ENCODE data around the gene QRICH2.
"Not testable (repeated sequence)": the region's sequence is repeated elsewhere in the genome, so short reads cannot be mapped to it uniquely, and the experiment has no call there.

QRICH2 gene

GRCh38 chr17:76333673-76334505 lies 25.8 kb upstream of the QRICH2 start:
- DNase-seq (ENCODE audit: insufficient read length, low spot score) (no peak), FAIRE-seq (no peak)

GRCh38 chr17:76331083-76331482 lies 23.0 kb upstream of the QRICH2 start:
- DNase-seq (ENCODE audit: insufficient read length, low spot score): no peak
- no peak for FAIRE-seq

GRCh38 chr17:76329664-76330063 lies 21.6 kb upstream of the QRICH2 start:
- DNase-seq (ENCODE audit: insufficient read length, low spot score) (no peak), FAIRE-seq (no peak)

- DNase-seq (ENCODE audit: insufficient read length, low spot score) (no peak), FAIRE-seq (no peak)
These were observed 19.6 kb upstream of the QRICH2 start for GRCh38 chr17:76327696-76328095.

GRCh38 chr17:76326306-76326705 lies 18.2 kb upstream of the QRICH2 start:
- DNase-seq (ENCODE audit: insufficient read length, low spot score) (no peak), FAIRE-seq (no peak)

- DNase-seq (ENCODE audit: insufficient read length, low spot score) (no peak), FAIRE-seq (no peak)
These were observed 10.5 kb upstream of the QRICH2 start for GRCh38 chr17:76318586-76318985.

- FAIRE-seq: no peak
- DNase-seq (ENCODE audit: insufficient read length, low spot score): no peak
These were observed 9.5 kb upstream of the QRICH2 start for GRCh38 chr17:76317535-76317934.

GRCh38 chr17:76314392-76315227 lies 6.5 kb upstream of the QRICH2 start:
- DNase-seq (ENCODE audit: insufficient read length, low spot score): no peak
- FAIRE-seq: no peak

- DNase-seq (ENCODE audit: insufficient read length, low spot score) (no peak), FAIRE-seq (no peak)
These were observed 4.7 kb upstream of the QRICH2 start for GRCh38 chr17:76312735-76313134.

GRCh38 chr17:76309461-76309860 lies 1.4 kb upstream of the QRICH2 start:
- DNase-seq (ENCODE audit: insufficient read length, low spot score) (no peak), FAIRE-seq (no peak)

- DNase-seq (ENCODE audit: insufficient read length, low spot score): no peak
- no peak for FAIRE-seq
These were observed 644 bp downstream of the QRICH2 start for GRCh38 chr17:76307299-76307965.

- DNase-seq (ENCODE audit: insufficient read length, low spot score): not testable (repeated sequence)
These were observed 3.0 kb downstream of the QRICH2 start for GRCh38 chr17:76305135-76305454.

GRCh38 chr17:76304226-76305134 lies 3.6 kb downstream of the QRICH2 start:
- FAIRE-seq: no peak
- no peak for DNase-seq (ENCODE audit: insufficient read length, low spot score)

More at GRCh38 chr17:76305135-76305454, 3.0 kb downstream of the QRICH2 start:
- not testable (repeated sequence) for FAIRE-seq

- no peak for FAIRE-seq
These were observed 10.6 kb downstream of the QRICH2 start for GRCh38 chr17:76297436-76297835.

GRCh38 chr17:76296889-76297288 lies 11.2 kb downstream of the QRICH2 start:
- FAIRE-seq (no peak), DNase-seq (ENCODE audit: insufficient read length, low spot score) (no peak)

More at GRCh38 chr17:76297436-76297835, 10.6 kb downstream of the QRICH2 start:
- no peak for DNase-seq (ENCODE audit: insufficient read length, low spot score)

- FAIRE-seq: no peak
These were observed 11.9 kb downstream of the QRICH2 start for GRCh38 chr17:76296186-76296585.

GRCh38 chr17:76293106-76293505 lies 15.0 kb downstream of the QRICH2 start:
- DNase-seq (ENCODE audit: insufficient read length, low spot score) (no peak), FAIRE-seq (no peak)

More at GRCh38 chr17:76296186-76296585, 11.9 kb downstream of the QRICH2 start:
- no peak for DNase-seq (ENCODE audit: insufficient read length, low spot score)

- FAIRE-seq (no peak), DNase-seq (ENCODE audit: insufficient read length, low spot score) (no peak)
These were observed 15.5 kb downstream of the QRICH2 start for GRCh38 chr17:76292567-76292966.

- FAIRE-seq: no peak
- no peak for DNase-seq (ENCODE audit: insufficient read length, low spot score)
These were observed 26.3 kb downstream of the QRICH2 start for GRCh38 chr17:76281573-76282371.

All from GM19239 (cell line).